Activated CD8-positive, alpha-beta memory T cell treated with anti-CD3 and anti-CD28 coated beads, Interleukin-2, amount 10 ng/mL, durations not matched to agents 7 days and 5 days (primary cell): ENCODE results near the gene CD209. TPM values are rescaled to one million over a fixed set of nuclear protein-coding genes. Genes with fewer than 3 reads are reported as not detected.

Experiments
- ATAC-seq: fragments of 150-1000 bp; cut with Tn5 transposase; one replicate; pipeline ENCODE4 v1.10.0; 2021; ENCODE audit warnings: moderate library complexity
- CTCF ChIA-PET: fragments of 350-600 bp; sonication (Branson Sonifier 250); formaldehyde crosslinking; loops from one replicate; lab custom pipeline; 2021; ENCODE audit warnings: antibody characterized with exemption; lab: Charles Lee
- DNase-seq: peaks from one replicate; pipeline ENCODE4 v3.0.0-alpha.2; 2020
- H3K27ac Mint-ChIP-seq: one replicate; pipeline ENCODE4 v1.8.0; 2021; ENCODE audit warnings: mild to moderate bottlenecking, mixed read lengths
- H3K27me3 Mint-ChIP-seq: one replicate; pipeline ENCODE4 v1.8.0; 2021; ENCODE audit warnings: mixed read lengths
- H3K36me3 Mint-ChIP-seq: one replicate; pipeline ENCODE4 v1.8.0; 2021; ENCODE audit warnings: mild to moderate bottlenecking, mixed read lengths
- H3K4me1 Mint-ChIP-seq: one replicate; pipeline ENCODE4 v1.8.0; 2021; ENCODE audit warnings: mixed read lengths
- H3K4me3 Mint-ChIP-seq: one replicate; pipeline ENCODE4 v1.8.0; 2021; ENCODE audit warnings: mild to moderate bottlenecking, moderate library complexity, mixed read lengths
- H3K9me3 Mint-ChIP-seq: one replicate; pipeline ENCODE4 v1.8.0; 2022; ENCODE audit warnings: low read depth, mixed read lengths
- total RNA-seq, 2 experiments: library from RNA; stranded (reverse); gene quantifications; one replicate each; pipeline ENCODE4 v1.2.3, GENCODE V29; 2021

Gene CD209
- total RNA-seq, 2 experiments from 2014 or later: not detected

GRCh38 chr19:7729831-7730285, 17.5 kb downstream of the CD209 start:
- CTCF ChIA-PET: no interaction called here

GRCh38 chr19:7729211-7729610, 18.1 kb downstream of the CD209 start:
- H3K27ac Mint-ChIP-seq: no peak overlapping the region
- ATAC-seq: no peak

More at GRCh38 chr19:7729831-7730285, 17.5 kb downstream of the CD209 start:
- H3K9me3 Mint-ChIP-seq: no peaks in the 10 kb centered on the region
- no peak for DNase-seq
- no peak for ATAC-seq
- H3K27me3 Mint-ChIP-seq: peaks cover 42% of the 10 kb centered on the region
- no peak overlapping the region for H3K27ac Mint-ChIP-seq
- no peaks in the 10 kb centered on the region for H3K36me3 Mint-ChIP-seq
- no peak overlapping the region for H3K4me3 Mint-ChIP-seq
- H3K4me1 Mint-ChIP-seq: no peaks in the 10 kb centered on the region

GRCh38 chr19:7725791-7726190, 21.5 kb downstream of the CD209 start:
- no peaks in the 10 kb centered on the region for H3K9me3 Mint-ChIP-seq
- H3K36me3 Mint-ChIP-seq: no peaks in the 10 kb centered on the region
- no peak overlapping the region for H3K27ac Mint-ChIP-seq
- no peak for ATAC-seq
- H3K4me3 Mint-ChIP-seq: no peak overlapping the region
- CTCF ChIA-PET: interaction anchor here (0.6 kb wide), 1 partner anchor 11 kb away, joined by 3 read pairs; no protein-coding TSS in a partner anchor
- peaks cover 29% of the 10 kb centered on the region for H3K27me3 Mint-ChIP-seq
- no peaks in the 10 kb centered on the region for H3K4me1 Mint-ChIP-seq
- no peak for DNase-seq

More at GRCh38 chr19:7729211-7729610, 18.1 kb downstream of the CD209 start:
- DNase-seq: no peak
- Mint-ChIP-seq H3K4me1 (no peaks in the 10 kb centered on the region), H3K36me3 (no peaks in the 10 kb centered on the region), H3K4me3 (no peak overlapping the region), H3K9me3 (no peaks in the 10 kb centered on the region), H3K27me3 (peaks cover 38% of the 10 kb centered on the region)
- CTCF ChIA-PET: interaction anchor here (1.5 kb wide), 1 partner anchor 48 kb away, joined by 3 read pairs; the partner anchor contains the start of gene TRAPPC5

- ATAC-seq (no peak), DNase-seq (no peak)
- CTCF ChIA-PET: no interaction called here
- H3K9me3 Mint-ChIP-seq: no peaks in the 10 kb centered on the region
- H3K27ac Mint-ChIP-seq: no peak overlapping the region
- H3K4me3 Mint-ChIP-seq: no peak overlapping the region
- no peaks in the 10 kb centered on the region for H3K36me3 Mint-ChIP-seq
- H3K4me1 Mint-ChIP-seq: peaks cover 4% of the 10 kb centered on the region
- H3K27me3 Mint-ChIP-seq: peaks cover under 1% of the 10 kb centered on the region
Measured at GRCh38 chr19:7722231-7722651, 25.1 kb downstream of the CD209 start.

GRCh38 chr19:7720351-7720750, 27.0 kb downstream of the CD209 start:
- ATAC-seq: no peak
- Mint-ChIP-seq H3K36me3 (no peaks in the 10 kb centered on the region), H3K9me3 (peaks cover 4% of the 10 kb centered on the region), H3K27me3 (no peaks in the 10 kb centered on the region), H3K4me1 (peaks cover 4% of the 10 kb centered on the region), H3K4me3 (no peak overlapping the region), H3K27ac (no peak overlapping the region)
- CTCF ChIA-PET: no interaction called here
- no peak for DNase-seq

GRCh38 chr19:7718668-7719067, 28.7 kb downstream of the CD209 start:
- Mint-ChIP-seq H3K27me3 (no peaks in the 10 kb centered on the region), H3K27ac (no peak overlapping the region), H3K9me3 (peaks cover 4% of the 10 kb centered on the region), H3K4me3 (no peak overlapping the region), H3K36me3 (no peaks in the 10 kb centered on the region), H3K4me1 (peaks cover 8% of the 10 kb centered on the region)
- CTCF ChIA-PET: no interaction called here
- no peak for ATAC-seq
- DNase-seq: no peak

GRCh38 chr19:7716762-7717161, 30.6 kb downstream of the CD209 start:
- no peak for ATAC-seq
- H3K4me3 Mint-ChIP-seq: no peak overlapping the region
- no peak for DNase-seq
- H3K4me1 Mint-ChIP-seq: peaks cover 8% of the 10 kb centered on the region
- H3K36me3 Mint-ChIP-seq: no peaks in the 10 kb centered on the region
- CTCF ChIA-PET: no interaction called here
- peaks cover 4% of the 10 kb centered on the region for H3K9me3 Mint-ChIP-seq
- no peaks in the 10 kb centered on the region for H3K27me3 Mint-ChIP-seq
- H3K27ac Mint-ChIP-seq: no peak overlapping the region

- CTCF ChIA-PET: no interaction called here
- Mint-ChIP-seq H3K27me3 (no peaks in the 10 kb centered on the region), H3K27ac (no peak overlapping the region), H3K36me3 (no peaks in the 10 kb centered on the region), H3K4me3 (no peak overlapping the region), H3K4me1 (peaks cover 8% of the 10 kb centered on the region), H3K9me3 (peaks cover 4% of the 10 kb centered on the region)
- ATAC-seq (no peak), DNase-seq (no peak)
Measured at GRCh38 chr19:7715671-7716070, 31.7 kb downstream of the CD209 start.

- Mint-ChIP-seq H3K9me3 (no peaks in the 10 kb centered on the region), H3K36me3 (no peaks in the 10 kb centered on the region), H3K4me3 (no peak overlapping the region), H3K27me3 (peaks cover 11% of the 10 kb centered on the region), H3K4me1 (peaks cover 19% of the 10 kb centered on the region), H3K27ac (no peak overlapping the region)
- DNase-seq (no peak), ATAC-seq (no peak)
- CTCF ChIA-PET: no interaction called here
Measured at GRCh38 chr19:7710616-7711015, 36.7 kb downstream of the CD209 start.

GRCh38 chr19:7709932-7710460, 37.3 kb downstream of the CD209 start:
- Mint-ChIP-seq H3K27me3 (peaks cover 11% of the 10 kb centered on the region), H3K9me3 (no peaks in the 10 kb centered on the region), H3K36me3 (no peaks in the 10 kb centered on the region), H3K4me3 (no peak overlapping the region), H3K27ac (no peak overlapping the region), H3K4me1 (peaks cover 23% of the 10 kb centered on the region)
- DNase-seq (no peak), ATAC-seq (no peak)
- CTCF ChIA-PET: no interaction called here

- H3K27me3 Mint-ChIP-seq: peaks cover 13% of the 10 kb centered on the region
- ATAC-seq (no peak), DNase-seq (no peak)
- H3K4me1 Mint-ChIP-seq: peaks cover 19% of the 10 kb centered on the region
- no peak overlapping the region for H3K27ac Mint-ChIP-seq
- H3K4me3 Mint-ChIP-seq: no peak overlapping the region
- no peaks in the 10 kb centered on the region for H3K9me3 Mint-ChIP-seq
- CTCF ChIA-PET: interaction anchor here (0.8 kb wide), 1 partner anchor 26 kb away, joined by 5 read pairs; the partner anchor contains the start of gene TRAPPC5
- H3K36me3 Mint-ChIP-seq: no peaks in the 10 kb centered on the region
Measured at GRCh38 chr19:7706955-7707456, 40.3 kb downstream of the CD209 start.

- Mint-ChIP-seq H3K36me3 (no peaks in the 10 kb centered on the region), H3K4me3 (peak overlapping the region; percentile 49), H3K4me1 (peaks cover 19% of the 10 kb centered on the region), H3K9me3 (no peaks in the 10 kb centered on the region), H3K27me3 (peaks cover 13% of the 10 kb centered on the region), H3K27ac (no peak overlapping the region)
- CTCF ChIA-PET: interaction anchor here (1.3 kb wide), 1 partner anchor 26 kb away, joined by 8 read pairs; the partner anchor contains the start of gene TRAPPC5
- ATAC-seq: no peak
- no peak for DNase-seq
Measured at GRCh38 chr19:7706188-7706954, 41.0 kb downstream of the CD209 start.

GRCh38 chr19:7705387-7706187, 41.7 kb downstream of the CD209 start:
- H3K27ac Mint-ChIP-seq: peak overlapping the region; percentile 83
- H3K4me3 Mint-ChIP-seq: peak overlapping the region; percentile 49
- H3K4me1 Mint-ChIP-seq: peaks cover 19% of the 10 kb centered on the region
- DNase-seq (peak; percentile 87), ATAC-seq (peak; percentile 89)
- peaks cover 13% of the 10 kb centered on the region for H3K27me3 Mint-ChIP-seq
- CTCF ChIA-PET: interaction anchor here (1.3 kb wide), 1 partner anchor 25 kb away, joined by 8 read pairs; the partner anchor contains the start of gene TRAPPC5
- H3K9me3 Mint-ChIP-seq: no peaks in the 10 kb centered on the region
- no peaks in the 10 kb centered on the region for H3K36me3 Mint-ChIP-seq
